GM19035 (cell line): Measurements from ENCODE around the gene CPEB2.

Source experiments
- ATAC-seq: cut with Tn5 transposase; IDR thresholded peaks from one replicate; pipeline ENCODE4 v1.9.1; 2021; ENCODE audit not compliant: unreplicated experiment

The CPEB2 gene

DNA sequence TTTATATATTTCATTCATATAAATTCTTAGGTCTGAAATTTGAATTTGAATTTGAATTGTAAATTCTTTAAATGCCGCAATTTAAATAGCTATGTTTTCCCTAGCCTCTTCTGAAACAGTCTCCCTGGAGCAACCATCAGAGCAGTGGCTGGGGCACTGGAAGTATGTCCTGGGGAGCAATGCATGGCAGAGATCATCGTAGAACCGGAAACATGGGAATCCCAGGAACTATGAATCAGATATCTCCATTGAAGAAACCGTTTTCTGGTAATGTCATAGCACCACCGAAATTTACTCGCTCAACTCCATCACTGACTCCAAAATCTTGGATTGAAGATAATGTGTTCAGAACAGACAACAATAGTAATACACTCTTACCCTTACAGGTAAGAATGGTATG is 4.9 kb downstream of the CPEB2 start:
- no peak for ATAC-seq

DNA sequence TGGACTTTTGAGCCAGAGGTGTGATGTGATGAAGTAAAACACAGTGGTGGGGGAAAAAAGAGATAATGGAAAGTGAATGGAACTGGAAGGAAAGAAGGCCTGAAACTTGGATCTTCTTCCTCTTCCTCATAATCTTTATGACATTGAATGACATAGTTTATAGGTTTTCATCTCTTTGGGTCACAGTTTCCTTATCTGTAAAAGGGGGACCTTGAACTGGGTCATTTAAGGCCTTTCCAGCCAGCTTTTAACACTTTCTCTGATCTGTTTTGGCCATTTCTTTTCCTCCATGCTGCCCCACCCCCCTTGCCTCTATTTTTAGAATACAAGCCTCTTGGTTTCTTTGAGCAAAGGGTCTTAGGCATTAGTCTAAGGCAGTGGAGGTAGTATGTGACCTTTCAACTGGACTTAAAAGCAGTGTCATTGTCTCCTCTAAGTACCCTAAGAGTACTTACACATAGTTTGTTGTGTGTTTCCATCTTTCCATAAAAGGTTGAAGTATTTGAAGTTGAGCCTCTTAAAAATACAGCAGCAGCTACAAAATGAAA is 7.8 kb downstream of the CPEB2 start:
- no peak for ATAC-seq

DNA sequence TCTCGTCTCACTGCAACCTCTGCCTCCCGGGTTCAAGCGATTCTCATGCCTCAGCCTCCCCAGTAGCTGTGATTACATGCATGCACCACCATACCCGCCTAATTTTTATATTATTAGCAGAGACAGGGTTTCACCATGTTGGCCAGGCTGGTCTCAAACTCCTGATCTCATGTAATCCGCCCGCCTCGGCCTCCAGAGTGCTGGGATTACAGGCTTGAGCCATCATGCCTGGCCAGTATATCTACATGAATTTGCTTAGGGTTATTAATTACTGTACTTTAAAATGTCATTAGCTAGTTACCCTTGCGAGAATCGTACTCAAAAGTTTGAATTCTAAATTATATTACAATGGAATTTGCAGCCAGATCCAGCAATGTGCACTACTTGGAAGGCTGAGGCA is 8.9 kb downstream of the CPEB2 start:
- no peak for ATAC-seq

DNA sequence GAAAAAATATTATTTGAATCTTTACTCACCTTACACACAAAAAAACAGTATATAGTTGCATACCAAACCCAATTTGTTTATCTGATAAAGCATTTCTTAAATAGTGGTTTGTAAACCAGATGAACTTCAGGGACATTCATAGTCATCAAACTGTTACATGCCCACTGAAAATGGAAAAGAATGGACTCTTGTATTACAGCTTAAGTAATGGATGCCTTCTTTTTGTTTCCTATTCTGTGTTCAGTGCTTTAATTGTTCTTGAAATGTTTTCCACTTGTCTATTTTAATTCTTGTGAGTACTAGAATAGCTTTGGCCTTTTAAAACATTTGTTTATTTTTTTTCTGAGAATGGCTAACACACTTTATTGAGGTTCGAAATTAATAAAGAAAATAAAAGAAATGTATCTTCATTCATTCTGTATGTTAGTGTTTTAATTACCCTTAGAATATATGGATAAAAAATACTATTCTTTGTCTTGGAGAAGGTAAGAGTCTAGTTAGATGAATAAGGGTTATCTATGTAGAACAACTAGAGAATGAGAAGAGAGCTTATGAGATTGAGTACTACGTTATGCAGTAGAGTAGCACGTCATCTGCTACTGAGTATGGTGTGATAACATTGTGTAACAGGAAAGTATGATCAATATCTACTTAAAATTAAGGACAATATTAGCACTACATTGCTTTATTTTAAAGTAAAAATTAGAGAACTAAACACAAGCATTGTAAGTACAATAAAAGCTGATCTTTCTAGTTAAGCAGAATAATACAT is 9.9 kb downstream of the CPEB2 start:
- ATAC-seq = no peak

DNA sequence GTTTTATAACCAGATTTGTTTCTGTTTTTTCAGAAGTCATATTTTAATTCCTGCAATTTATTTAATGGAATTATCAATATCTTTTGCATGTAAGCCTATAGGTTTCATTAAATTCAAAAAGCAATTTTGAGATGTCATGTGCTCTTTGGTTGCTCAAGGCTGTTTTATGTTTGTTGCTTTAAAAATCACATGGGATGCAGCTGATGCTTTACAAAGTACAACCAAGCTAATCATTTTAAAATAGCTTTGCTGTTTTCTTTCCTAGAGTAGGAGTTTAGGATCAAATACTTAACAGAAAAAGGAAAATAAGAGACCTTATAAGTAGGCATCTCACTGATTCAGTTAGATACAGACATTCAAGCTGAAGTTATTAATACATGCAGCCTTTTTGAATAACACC is 11.3 kb downstream of the CPEB2 start:
- no peak for ATAC-seq

DNA sequence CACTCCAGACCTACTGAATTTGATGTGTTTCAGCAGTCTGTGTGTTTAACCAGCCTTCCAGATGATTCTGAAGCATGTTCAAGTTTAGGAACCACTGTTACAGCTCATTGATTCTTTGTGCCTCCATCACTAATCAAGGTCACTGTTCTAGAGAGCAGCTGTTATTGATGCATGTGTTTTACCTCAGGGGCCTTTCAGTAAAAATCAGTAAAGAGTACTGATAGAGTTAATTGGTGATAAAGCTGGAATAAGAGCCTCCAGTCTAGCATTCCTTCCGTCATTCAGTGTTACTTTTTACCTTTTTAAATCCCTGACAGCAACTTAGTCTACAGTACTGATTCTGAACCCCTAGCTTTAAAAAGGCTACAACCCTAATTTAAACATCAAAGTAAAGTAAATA is 12.9 kb downstream of the CPEB2 start:
- no peak for ATAC-seq

DNA sequence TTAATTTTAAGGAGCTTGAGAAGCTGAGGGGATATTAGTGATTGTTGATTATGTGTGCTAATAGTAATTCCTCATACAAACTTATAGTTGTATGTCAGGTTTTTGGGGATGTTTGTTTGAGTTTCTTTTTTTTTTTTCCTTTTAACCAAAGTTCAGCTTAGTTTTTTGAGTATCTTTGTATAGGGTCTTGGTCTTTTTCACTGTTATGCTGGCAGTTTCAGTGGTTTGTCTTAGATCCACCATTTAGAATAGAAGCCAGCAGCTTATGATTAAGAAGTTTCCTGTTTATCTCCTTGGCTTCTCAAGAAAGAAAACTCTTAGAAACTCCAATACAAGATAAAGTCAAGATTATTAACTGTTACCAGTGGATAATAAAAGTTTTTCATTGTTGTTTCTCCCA is 16.1 kb downstream of the CPEB2 start:
- ATAC-seq = no peak

DNA sequence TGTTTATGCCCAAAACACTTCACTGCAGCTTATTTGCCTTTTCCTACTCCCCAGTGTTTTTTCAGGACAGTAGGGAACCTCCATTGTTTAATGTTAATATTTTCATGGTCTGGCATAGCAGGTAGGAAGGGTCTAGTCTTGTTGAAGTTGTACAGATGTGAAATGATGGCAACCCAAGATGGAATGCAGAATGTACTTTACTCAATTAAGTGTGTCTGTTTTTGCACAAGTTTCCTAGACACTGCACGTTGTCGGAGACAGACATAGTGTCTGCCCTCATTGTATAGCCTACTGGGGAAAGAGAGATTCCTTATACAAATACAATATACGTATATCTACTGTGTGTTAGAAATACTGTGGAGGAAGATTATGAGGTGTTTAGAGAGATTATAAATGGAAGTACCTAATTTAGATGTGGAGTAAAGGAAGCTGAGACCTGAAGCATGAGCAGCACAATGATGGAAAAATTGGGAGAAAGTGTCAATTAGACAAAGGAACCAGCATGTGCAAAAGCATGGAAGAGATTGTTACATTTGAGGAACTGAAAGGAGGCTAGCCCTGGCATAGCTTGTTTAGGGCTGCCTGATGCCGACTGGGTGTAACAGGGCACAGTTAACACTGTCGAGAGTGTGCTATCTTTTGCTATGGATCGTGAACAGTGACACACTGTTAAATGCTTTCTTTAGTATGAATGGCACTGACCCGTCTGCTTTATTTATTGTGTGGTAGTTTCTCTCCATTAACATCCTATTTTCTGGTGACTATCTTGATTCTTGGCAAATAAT is 18.4 kb downstream of the CPEB2 start:
- ATAC-seq = peak; percentile 62

DNA sequence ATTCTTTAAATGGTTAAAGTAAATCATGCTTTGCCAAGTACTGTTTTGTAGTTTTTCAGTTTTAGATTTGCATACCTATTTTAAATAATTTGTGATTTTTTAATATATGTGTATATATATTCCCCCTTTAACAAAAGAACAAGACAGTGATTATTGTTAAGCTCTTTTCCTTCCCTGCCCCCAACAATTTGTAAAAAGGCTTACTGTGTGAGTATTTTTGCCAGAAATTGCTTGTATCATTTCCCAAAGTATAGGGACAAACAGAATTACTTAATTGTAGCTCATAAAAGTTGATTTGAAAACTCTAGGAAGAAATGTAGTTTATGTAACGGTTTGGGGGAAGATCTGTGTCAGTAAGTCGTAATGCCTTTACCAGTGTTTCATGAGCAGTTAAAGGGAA is 19.0 kb downstream of the CPEB2 start:
- ATAC-seq = no peak

DNA sequence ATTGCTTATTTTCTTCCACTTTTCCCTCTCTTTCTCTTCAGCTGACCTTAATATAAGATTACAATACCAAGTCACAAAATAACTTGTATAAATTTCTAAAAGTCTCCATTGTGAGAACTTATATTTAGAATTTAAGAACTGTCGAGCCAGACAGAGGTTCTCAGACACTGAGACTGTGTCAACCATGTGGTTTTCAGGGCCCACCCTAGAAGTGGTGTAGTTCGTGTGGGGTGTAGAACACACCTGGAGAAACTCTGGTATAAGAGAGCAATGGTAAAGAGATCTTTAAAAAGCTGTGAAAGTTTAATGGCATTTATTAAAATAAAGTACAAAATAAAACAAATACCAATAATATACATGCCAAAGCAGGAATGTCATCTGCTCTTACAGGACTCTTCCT is 19.7 kb downstream of the CPEB2 start:
- no peak for ATAC-seq

DNA sequence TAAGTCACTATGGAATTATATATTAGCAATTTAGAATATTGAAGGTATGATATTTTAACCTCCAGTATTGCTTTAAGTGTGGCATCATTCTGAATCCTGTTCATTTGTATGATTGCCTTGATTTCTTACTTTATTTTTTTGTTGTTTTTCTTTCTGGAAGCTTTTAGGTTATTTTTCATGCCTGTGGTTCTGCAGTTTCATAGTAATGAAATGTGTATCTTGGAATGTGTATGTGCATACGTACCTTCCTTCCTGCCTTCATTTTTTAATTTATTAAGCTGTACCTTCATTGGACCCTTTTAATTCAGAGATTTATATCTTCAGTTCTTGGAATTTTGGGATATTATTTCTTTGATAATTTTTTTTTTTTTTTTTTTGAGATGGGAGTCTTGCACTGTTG is 22.1 kb downstream of the CPEB2 start:
- ATAC-seq = no peak

DNA sequence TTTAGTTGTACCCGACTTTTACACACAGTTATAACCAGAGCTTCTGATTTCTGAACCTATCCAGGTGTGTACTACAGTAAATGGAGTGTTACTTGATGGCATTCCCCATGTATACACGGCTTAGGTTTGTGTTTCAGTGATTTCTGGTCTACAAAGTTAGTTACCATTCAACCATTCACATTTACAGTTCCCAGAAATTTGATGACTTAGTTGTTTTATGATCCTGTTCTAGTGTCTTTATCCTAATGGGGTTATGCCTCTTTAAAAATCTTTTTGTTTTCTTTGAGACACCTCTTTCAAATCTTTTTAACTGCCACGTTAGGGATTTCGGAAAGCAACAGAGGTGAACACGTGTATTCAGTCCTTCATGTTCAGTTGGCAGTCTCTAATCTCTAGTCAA is 23.4 kb downstream of the CPEB2 start:
- ATAC-seq = no peak

DNA sequence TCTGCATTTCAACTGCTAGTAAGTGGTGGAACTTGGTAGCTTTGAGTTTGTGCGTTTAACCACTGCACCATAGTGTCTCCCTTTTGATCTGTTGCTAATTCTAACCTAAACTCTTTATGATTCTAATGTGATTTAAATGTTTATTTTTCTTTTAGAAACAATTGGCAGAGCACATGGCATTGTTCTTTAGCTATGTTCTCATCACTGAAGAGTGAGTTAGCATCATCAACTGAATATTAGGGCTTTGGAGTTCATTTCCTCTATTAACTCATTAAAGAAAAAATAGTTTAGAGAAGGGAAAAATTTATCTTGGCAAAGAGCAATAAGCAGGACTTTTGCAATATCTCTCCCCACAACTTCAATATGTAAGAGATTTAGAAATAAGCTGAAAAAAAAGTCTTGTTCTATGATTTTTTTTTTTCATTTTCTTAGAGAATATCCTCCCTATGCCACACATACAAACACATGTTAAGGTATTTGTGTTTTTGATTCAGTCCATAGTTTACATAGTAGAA is 25.7 kb downstream of the CPEB2 start:
- ATAC-seq = no peak

DNA sequence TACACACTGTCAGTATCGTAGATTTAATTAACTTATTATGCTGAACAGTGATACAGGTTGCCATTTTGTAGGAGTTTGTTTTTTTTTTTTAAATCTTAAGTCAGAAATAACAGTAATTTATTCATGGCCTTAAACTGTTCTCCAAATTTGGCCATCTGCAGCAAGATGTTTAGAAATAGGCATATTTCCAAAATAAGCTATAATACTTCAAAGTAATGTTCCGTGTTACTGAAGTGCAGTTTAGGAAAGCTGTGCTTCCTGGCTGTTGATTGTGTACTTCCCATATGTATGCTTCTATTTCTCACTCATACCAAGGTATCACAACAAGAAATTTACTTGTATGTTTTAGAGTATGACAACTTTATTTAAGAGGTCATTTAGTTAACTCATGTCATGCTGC is 28.9 kb downstream of the CPEB2 start:
- ATAC-seq = no peak

DNA sequence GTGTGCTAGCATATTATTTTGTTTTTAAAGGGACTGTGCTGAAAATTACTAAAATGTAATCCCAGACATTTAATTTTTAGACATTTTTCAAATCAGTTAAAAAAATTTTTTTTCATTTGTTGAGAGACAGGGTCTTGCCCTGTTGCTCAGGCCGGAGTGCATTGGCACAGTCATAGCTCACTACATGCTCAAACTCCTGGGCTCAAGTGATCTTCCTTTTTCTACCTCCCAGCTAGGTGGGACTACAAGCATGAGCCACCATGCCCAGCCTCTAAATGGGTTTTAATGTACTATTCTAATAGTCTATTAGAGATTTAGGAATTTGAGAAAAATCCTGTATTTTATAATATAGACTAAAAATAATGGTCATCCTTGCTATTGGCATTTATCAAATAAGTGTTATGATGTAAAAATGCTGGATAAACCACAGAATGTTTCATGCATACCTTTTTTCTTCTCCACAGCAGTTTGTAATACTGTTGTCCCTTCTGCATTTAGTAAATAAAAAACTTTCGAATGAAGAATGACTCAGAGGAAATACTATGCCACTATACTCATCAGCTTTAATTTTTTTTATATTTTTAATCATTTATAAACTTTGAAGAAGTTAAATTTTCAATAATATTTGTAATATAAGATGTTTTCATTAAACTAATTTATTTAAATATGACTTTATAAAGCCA is 29.9 kb downstream of the CPEB2 start:
- ATAC-seq = no peak

DNA sequence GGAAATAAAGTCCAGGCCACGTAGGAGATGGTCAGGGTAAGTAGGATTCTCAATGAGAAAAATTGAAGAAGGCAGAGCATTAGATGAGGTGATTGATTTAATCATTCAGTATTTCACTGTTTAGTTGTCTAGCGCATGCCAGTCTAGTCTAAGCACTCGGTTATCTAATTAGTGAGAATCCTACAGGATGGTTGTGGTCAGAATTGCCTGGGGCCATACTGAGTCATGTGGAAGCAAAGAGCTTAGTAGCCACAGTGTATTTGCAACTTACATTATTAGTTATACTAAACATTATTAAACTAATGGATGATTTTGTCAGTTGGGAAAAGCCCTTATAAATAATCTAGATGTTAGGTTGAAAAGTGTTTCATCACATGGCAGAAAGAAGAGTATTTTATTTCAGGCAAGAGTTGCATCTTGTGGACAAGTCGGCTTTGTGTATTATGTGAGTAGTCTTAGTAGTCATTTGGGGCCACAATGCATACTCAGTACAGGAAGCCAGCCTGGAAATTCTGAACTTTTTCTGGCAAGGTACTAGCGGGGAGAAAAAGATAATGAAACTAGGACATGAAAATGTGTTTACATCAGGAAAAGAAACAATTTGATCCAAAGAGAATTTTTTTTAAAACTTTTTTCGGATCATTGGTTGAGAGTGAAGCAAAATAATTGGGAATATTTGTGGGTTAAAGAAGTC is 31.9 kb downstream of the CPEB2 start:
- no peak for ATAC-seq

DNA sequence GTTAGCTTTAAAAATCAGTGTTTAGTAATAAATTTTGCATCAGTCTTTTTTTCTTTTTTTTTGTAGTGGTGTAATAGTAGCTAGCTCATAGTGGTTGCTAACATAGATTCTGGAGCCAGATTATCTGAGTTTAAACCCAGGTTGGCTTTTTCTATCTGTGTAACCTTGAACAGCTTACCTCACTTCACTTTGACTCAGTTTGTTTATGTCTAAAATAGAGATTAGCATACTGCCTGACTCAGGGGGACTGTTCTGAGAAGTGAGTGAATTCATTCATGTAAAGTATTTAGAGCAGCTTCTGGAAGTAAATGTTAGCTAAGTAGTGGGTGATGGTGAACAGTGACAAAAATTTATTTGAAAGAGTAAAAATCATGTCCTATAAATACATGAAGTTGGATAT is 32.9 kb downstream of the CPEB2 start:
- no peak for ATAC-seq

DNA sequence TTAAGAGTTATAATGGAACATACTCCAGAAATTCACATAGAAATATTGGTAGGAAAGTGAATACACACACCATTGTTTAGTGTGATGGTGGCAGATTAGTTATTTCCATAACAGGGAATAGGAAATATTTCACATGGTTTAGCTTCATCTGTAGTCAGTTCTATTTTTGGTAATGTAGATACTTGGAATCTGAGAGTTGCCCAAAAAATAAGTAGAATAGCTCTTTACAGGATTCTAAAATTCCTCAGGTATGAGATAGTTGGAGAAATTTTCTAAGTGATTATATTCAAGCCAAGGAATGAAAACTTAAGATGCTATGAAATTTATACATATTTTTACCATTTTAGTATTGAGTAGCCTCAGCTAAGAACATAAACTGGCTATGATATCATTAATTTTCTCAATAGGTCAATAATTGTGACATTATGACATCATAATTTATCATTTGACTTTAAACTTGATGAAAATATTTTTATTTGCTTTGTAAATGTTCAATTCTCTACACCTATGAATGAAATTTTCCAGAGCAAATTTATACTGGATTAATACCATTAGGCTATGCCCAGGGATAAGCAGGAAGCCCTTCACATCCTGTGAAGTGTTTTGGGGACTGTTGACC is 35.8 kb downstream of the CPEB2 start:
- ATAC-seq = no peak

DNA sequence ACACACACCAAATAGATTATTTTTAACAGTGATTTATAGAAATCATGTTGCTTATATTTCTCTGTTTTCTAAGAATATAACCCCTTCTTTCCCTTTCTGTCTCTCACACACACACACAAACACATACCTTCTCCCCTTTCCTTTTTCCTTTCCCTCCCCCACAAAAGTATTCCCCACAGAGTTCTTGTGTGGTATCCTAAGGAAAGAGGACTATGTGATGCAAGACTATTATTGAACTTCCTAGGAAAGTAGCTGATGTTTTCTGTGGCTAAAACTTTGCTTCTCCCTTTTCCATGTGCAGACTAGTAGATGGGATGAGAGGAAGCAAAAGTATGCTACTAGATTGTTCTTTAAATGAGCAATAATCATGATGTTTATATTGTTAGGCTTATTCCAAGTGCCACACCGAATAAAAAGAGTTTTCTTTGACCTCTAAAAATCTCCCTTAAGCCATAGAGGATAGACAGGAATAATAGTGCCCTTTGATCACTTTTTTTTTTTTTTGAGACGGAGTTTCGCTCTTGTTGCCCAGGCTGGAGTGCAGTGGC is 38.7 kb downstream of the CPEB2 start:
- ATAC-seq = no peak

DNA sequence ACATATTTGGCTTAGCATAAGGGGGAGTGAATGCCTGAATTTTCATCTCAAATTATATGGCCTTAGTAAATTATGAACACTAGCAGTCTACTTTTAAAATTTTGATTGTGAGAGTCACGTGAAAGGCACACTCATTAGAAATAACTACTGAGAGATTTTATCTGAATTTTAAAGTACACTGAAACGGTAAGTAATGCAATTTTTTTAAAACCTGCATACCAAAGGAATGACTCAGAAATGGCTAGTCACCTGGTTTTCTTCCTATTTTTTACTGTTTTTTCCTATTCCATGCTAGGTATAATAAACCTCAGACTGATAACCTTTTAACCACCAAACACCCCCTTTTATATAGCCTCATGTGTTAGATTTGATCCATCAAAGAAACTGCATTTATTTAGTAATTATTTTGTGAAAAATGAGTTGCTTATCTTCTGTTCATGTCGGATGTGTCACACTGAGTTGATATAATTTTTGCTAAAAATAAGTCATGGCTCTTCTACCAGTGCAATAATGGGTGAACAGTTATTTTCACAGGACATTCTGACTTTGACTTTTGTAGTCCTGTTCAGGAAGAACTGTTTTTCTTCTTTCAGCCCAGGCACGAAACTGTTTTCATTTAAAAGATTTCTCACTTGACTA is 40.4 kb downstream of the CPEB2 start:
- ATAC-seq = no peak
